Panc1 (cell line): Measurements from ENCODE around the gene SIM2.

Experiments used
- POLR2AphosphoS5 ChIP-seq: IDR thresholded peaks from 2 replicates; pipeline ENCODE4 v1.6.1; 2012; ENCODE audit warnings: mild to moderate bottlenecking, low read depth, low read length, moderate library complexity
- SIN3A ChIP-seq: IDR thresholded peaks from 2 replicates; pipeline ENCODE4 v1.6.1; 2012; ENCODE audit warnings: low read depth, mild to moderate bottlenecking, low read length, moderate library complexity, borderline replicate concordance; ENCODE audit not compliant: insufficient read depth
- TF ChIP-seq, protein P1 (sequence below): fragments of 450-650 bp; IDR thresholded peaks from 2 replicates; pipeline ENCODE4 v1.5.1; 2017; ENCODE audit warnings: mild to moderate bottlenecking
- TF ChIP-seq, protein P2 (sequence below), 2 experiments: IDR thresholded peaks; 2 replicates each; pipeline ENCODE4 v1.6.1; 2011 to 2012; ENCODE audit warnings: low read depth in 2 of 2, control low read depth in 1 of 2, low read length in 1 of 2, mild to moderate bottlenecking in 1 of 2, moderate library complexity in 1 of 2; ENCODE audit not compliant: insufficient read depth in 1 of 2

DNA sequence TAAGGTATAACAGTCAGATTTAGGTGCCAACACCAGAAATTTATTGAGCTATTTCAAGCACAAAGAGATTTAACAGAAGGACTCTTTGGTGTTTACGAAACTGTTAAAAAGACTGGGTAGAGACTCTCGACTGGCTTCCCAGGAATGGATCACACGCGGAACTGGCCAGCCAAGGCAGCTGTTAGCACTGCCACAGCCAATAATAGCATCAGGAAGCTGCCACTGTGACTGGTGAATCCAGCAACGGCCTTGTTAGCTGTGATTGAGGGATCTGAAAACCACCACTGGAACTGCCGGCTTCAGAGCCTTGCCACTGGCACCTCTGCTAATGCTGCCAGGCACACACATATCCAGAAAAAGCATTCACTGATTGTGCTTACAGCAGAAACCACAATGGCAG lies 10.6 kb upstream of the SIM2 start:
- TF ChIP-seq, protein P1, sequence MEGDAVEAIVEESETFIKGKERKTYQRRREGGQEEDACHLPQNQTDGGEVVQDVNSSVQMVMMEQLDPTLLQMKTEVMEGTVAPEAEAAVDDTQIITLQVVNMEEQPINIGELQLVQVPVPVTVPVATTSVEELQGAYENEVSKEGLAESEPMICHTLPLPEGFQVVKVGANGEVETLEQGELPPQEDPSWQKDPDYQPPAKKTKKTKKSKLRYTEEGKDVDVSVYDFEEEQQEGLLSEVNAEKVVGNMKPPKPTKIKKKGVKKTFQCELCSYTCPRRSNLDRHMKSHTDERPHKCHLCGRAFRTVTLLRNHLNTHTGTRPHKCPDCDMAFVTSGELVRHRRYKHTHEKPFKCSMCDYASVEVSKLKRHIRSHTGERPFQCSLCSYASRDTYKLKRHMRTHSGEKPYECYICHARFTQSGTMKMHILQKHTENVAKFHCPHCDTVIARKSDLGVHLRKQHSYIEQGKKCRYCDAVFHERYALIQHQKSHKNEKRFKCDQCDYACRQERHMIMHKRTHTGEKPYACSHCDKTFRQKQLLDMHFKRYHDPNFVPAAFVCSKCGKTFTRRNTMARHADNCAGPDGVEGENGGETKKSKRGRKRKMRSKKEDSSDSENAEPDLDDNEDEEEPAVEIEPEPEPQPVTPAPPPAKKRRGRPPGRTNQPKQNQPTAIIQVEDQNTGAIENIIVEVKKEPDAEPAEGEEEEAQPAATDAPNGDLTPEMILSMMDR, result no peak
- TF ChIP-seq POLR2AphosphoS5 (no peak), SIN3A (no peak)
- TF ChIP-seq, protein P2, sequence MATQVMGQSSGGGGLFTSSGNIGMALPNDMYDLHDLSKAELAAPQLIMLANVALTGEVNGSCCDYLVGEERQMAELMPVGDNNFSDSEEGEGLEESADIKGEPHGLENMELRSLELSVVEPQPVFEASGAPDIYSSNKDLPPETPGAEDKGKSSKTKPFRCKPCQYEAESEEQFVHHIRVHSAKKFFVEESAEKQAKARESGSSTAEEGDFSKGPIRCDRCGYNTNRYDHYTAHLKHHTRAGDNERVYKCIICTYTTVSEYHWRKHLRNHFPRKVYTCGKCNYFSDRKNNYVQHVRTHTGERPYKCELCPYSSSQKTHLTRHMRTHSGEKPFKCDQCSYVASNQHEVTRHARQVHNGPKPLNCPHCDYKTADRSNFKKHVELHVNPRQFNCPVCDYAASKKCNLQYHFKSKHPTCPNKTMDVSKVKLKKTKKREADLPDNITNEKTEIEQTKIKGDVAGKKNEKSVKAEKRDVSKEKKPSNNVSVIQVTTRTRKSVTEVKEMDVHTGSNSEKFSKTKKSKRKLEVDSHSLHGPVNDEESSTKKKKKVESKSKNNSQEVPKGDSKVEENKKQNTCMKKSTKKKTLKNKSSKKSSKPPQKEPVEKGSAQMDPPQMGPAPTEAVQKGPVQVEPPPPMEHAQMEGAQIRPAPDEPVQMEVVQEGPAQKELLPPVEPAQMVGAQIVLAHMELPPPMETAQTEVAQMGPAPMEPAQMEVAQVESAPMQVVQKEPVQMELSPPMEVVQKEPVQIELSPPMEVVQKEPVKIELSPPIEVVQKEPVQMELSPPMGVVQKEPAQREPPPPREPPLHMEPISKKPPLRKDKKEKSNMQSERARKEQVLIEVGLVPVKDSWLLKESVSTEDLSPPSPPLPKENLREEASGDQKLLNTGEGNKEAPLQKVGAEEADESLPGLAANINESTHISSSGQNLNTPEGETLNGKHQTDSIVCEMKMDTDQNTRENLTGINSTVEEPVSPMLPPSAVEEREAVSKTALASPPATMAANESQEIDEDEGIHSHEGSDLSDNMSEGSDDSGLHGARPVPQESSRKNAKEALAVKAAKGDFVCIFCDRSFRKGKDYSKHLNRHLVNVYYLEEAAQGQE (IDR thresholded peaks at IDR 0.05; ENCODE audit: insufficient read depth in 1 of 2, low read depth in 2 of 2, low read length in 1 of 2), result no peak
